Right lobe of liver (tissue), 6 donors: ENCODE measurements around the gene JADE1. TPM values are rescaled to one million over a fixed set of nuclear protein-coding genes. Genes with fewer than 3 reads are reported as not detected.
A peak's percentile ranks its signal among the peaks of the same experiment; 100 is the strongest.

Source experiments
- ATAC-seq, 4 donors: fragments of 200-7000 bp; cut with Tn5 transposase; one replicate each; pipeline ENCODE4 v1.9.1; 2020; ENCODE audit warnings: mild to moderate bottlenecking in 4 of 4, moderate library complexity in 4 of 4
- DNase-seq, 3 donors: peaks; one replicate each; pipeline ENCODE4 v3.0.0-alpha.2; 2020
- H3K27ac ChIP-seq, 3 donors: fragments of 200-600 bp; one replicate each; pipeline ENCODE4 v1.8.0; 2022
- H3K27me3 ChIP-seq, 2 donors: fragments of 200-600 bp; one replicate each; pipeline ENCODE4 v1.8.0; 2022
- H3K36me3 ChIP-seq, 4 donors: fragments of 200-600 bp; sonication (generic) in 1 of 4; one replicate each; pipeline versions ENCODE4 v1.5.1 to v1.8.0; 2017 to 2022; ENCODE audit warnings: control low read depth in 1 of 4
- H3K4me1 ChIP-seq, 4 donors: fragments of 200-600 bp; sonication (generic) in 1 of 4; one replicate each; pipeline versions ENCODE4 v1.5.1 to v1.8.0; 2017 to 2022; ENCODE audit warnings: control low read depth in 1 of 4
- H3K4me3 ChIP-seq, 3 donors: fragments of 200-600 bp; one replicate each; pipeline ENCODE4 v1.8.0; 2022
- H3K9me3 ChIP-seq, 4 donors: fragments of 200-600 bp; sonication (generic) in 1 of 4; one replicate each; pipeline versions ENCODE4 v1.5.1 to v1.8.0; 2017 to 2022; ENCODE audit warnings: control low read depth in 1 of 4
- CTCF ChIP-seq, 4 donors: fragments of 200-600 bp in 3 of 4; fragments of 450-650 bp in 1 of 4; IDR thresholded peaks; one replicate each; pipeline versions ENCODE4 v1.5.1 to v1.8.0; 2016 to 2022; ENCODE audit warnings: antibody characterized with exemption in 4 of 4, mild to moderate bottlenecking in 2 of 4
- POLR2A ChIP-seq: fragments of 450-650 bp; IDR thresholded peaks from one replicate; pipeline ENCODE4 v1.6.1; 2017; ENCODE audit warnings: antibody characterized with exemption, mild to moderate bottlenecking
- WGBS: methylation state at CpG from one replicate; pipeline ENCODE4 v1.1.6; 2018; ENCODE audit warnings: low coverage, low lambda C conversion rate; ENCODE audit not compliant: insufficient coverage; ENCODE audit errors: missing lambda C conversion rate; 5-methylcytosine and 5-hydroxymethylcytosine counted together
- intact Hi-C, 2 donors: fragments of 100-400 bp; cut with DNase I; formaldehyde crosslinking; loops; one replicate each; pipeline versions ENCODE4 v1.11.2 to v1.14.1; 2022
- total RNA-seq, 6 experiments: library from RNA; depleted of rRNA in 2 of 6; stranded (reverse); fragments of >200 nt in 2 of 6; fragmentation: NEBNext Ultra II Directional in 3 of 6; extraction: Animal tissue kit (Norgen Biotek cat#: 25700) in 3 of 6; gene quantifications; one replicate each; pipeline versions ENCODE4 v1.1.0 to v1.2.4, GENCODE V29; 2016 to 2023
- donor health status: DM: no; HTN: yes; CAD: no.
- donor health status: DM: no; HTN: no; CAD: no.
- donor health status: DM: no; HTN: no; CAD: no.
- donor health status: DM: no; HTN: yes; CAD: no.
- donor health status: DM: no; HTN: yes; CAD: no.

The JADE1 gene
- total RNA-seq, 6 experiments from 2014 or later = 8.2 to 16.9 (median 9.9) TPM

- H3K36me3 ChIP-seq = peaks cover 0 to 10% (median 2%) of the 10 kb centered on the region in 4 donors
- H3K9me3 ChIP-seq = no peaks in the 10 kb centered on the region
- ATAC-seq (peak; percentile 47 to 78 (median 70)), DNase-seq (peak in 2 of 3 donors; percentile 65 to 88)
- intact Hi-C loops = no loop called here
- H3K4me3 ChIP-seq = no peak overlapping the region
- WGBS = 50% methylated on average over 1 of the region's 8 CpGs
- no peak overlapping the region for H3K27ac ChIP-seq
- peaks cover 0 to 25% (median 10%) of the 10 kb centered on the region in 4 donors for H3K4me1 ChIP-seq
- H3K27me3 ChIP-seq = no peaks in the 10 kb centered on the region
- TF ChIP-seq POLR2A (no peak), CTCF (IDR thresholded peaks at IDR 0.05) (no peak)
Measured at GRCh38 chr4:128835498-128836222, 26.2 kb downstream of the JADE1 start.

GRCh38 chr4:128837198-128837597, 27.7 kb downstream of the JADE1 start:
- ATAC-seq (no peak), DNase-seq (no peak)
- peaks cover 0 to 14% (median 7%) of the 10 kb centered on the region in 4 donors for H3K4me1 ChIP-seq
- peaks cover 0 to 10% (median 2%) of the 10 kb centered on the region in 4 donors for H3K36me3 ChIP-seq
- intact Hi-C loops = no loop called here
- no peak overlapping the region for H3K27ac ChIP-seq
- H3K9me3 ChIP-seq = no peaks in the 10 kb centered on the region
- H3K4me3 ChIP-seq = no peak overlapping the region
- no peak for TF ChIP-seq CTCF (IDR thresholded peaks at IDR 0.05)
- no peak for TF ChIP-seq POLR2A
- WGBS = 100% methylated on average over 2 of the region's 2 CpGs
- H3K27me3 ChIP-seq = no peaks in the 10 kb centered on the region

- ATAC-seq (no peak), DNase-seq (no peak)
- H3K36me3 ChIP-seq = peaks cover 0 to 10% (median 2%) of the 10 kb centered on the region in 4 donors
- H3K27ac ChIP-seq = no peak overlapping the region
- H3K9me3 ChIP-seq = no peaks in the 10 kb centered on the region
- intact Hi-C loops = no loop called here
- H3K4me3 ChIP-seq = no peak overlapping the region
- WGBS = 86% methylated on average over 1 of the region's 3 CpGs
- no peaks in the 10 kb centered on the region for H3K27me3 ChIP-seq
- TF ChIP-seq CTCF (IDR thresholded peaks at IDR 0.05) (no peak), POLR2A (no peak)
- H3K4me1 ChIP-seq = peaks cover 0 to 13% (median 5%) of the 10 kb centered on the region in 4 donors
Measured at GRCh38 chr4:128837679-128838078, 28.2 kb downstream of the JADE1 start.

- no peak overlapping the region for H3K27ac ChIP-seq
- WGBS = 53% methylated on average over 2 of the region's 2 CpGs
- H3K4me1 ChIP-seq = peaks cover 0 to 31% (median 10%) of the 10 kb centered on the region in 4 donors
- H3K4me3 ChIP-seq = no peak overlapping the region
- ATAC-seq (no peak), DNase-seq (no peak)
- peaks cover 0 to 6% (median 0%) of the 10 kb centered on the region in 4 donors for H3K36me3 ChIP-seq
- intact Hi-C loops = no loop called here
- H3K27me3 ChIP-seq = no peaks in the 10 kb centered on the region
- no peak for TF ChIP-seq POLR2A
- H3K9me3 ChIP-seq = no peaks in the 10 kb centered on the region
Measured at GRCh38 chr4:128840711-128841318, 31.3 kb downstream of the JADE1 start.

GRCh38 chr4:128841402-128841801, 31.9 kb downstream of the JADE1 start:
- Histone ChIP-seq H3K27me3 (no peaks in the 10 kb centered on the region), H3K9me3 (no peaks in the 10 kb centered on the region), H3K36me3 (peaks cover 0 to 6% (median 0%) of the 10 kb centered on the region in 4 donors), H3K4me3 (no peak overlapping the region), H3K4me1 (peaks cover 0 to 33% (median 10%) of the 10 kb centered on the region in 4 donors), H3K27ac (no peak overlapping the region)
- intact Hi-C loops = no loop called here
- ATAC-seq (no peak), DNase-seq (no peak)
- no peak for TF ChIP-seq POLR2A
- no peak for TF ChIP-seq CTCF (IDR thresholded peaks at IDR 0.05)
- 100% methylated on average over 1 of the region's 2 CpGs for WGBS
